ENCODE data around the gene LY86.

Gene LY86

DNA sequence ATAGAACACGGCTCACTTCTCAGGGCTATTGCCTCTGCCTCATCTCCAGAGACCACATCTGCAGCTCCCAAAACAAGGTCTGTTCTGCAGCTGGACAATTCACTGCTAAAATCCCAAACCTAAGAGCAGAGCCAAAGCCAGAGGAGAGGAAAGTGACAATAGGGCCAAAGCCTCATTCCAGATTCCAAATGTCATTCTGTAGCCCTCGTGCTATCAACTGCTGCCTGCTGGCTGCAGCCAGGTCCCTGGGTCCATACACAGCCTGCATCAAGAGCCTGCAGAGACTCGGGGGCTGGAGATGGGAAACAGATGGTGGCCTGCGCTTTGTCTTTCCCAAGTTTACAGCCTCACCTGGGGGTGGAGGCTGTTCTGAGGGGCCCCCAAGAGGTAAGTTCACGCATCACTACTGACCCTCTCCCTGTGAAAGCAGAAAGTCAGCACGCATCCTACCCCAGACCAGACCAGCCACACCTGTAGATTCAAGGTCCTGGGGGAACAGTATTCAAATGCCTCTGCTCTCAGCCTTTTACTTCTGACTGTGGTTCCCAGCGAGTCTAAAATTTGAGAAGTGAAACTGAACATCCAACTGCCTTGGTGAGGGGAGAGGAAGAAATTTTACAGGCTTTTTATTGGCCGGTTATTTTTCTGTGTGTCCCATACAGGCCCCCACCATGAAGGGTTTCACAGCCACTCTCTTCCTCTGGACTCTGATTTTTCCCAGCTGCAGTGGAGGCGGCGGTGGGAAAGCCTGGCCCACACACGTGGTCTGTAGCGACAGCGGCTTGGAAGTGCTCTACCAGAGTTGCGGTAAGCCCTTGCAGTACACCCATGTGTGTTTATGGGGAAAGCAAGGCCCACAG is at the start of gene LY86:
TSS of gene LY86 (plus strand) at position 657 of the 860 bp plus-strand sequence. CDS start at position 672, 15 bp downstream.
- DNase-seq: no peak

DNA sequence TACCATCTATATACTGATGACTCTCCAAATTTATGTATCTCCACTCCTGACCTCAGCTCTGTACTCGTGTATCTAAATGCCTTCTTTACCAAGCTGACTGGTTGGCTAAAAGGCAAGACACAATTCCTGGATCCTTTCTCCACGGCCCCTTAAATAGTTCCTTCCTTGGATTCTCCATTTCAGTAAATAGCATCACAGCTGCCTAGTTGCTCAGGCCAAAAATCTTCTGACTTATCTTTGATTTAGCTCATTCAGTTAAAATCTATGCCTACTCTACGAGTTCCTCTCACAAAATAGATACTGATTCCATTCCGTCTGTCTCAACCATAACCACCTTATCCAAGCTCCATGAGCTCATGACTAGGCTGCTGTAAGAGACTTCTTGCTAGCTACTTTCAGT is 49.5 kb upstream of the LY86 start:
- DNase-seq: no peak

DNA sequence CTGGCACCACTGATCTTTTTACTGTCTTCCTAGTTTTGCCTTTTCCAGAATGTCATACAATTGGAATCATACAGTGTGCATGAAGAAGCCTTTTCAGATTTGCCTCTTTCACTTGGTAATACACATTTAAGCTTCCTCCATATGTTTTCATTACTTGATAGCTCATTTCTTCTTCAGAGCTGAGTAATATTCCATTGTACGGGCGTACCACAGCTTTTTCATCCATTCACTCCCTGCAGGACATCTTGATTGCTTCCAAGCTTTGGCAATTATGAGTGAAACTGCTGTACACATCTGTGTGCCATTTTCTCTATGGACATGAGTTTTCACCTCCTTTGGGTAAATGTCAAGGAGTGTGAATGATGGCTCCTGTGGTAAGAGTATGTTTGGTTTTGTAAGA is 46.2 kb upstream of the LY86 start:
- no peak for DNase-seq

DNA sequence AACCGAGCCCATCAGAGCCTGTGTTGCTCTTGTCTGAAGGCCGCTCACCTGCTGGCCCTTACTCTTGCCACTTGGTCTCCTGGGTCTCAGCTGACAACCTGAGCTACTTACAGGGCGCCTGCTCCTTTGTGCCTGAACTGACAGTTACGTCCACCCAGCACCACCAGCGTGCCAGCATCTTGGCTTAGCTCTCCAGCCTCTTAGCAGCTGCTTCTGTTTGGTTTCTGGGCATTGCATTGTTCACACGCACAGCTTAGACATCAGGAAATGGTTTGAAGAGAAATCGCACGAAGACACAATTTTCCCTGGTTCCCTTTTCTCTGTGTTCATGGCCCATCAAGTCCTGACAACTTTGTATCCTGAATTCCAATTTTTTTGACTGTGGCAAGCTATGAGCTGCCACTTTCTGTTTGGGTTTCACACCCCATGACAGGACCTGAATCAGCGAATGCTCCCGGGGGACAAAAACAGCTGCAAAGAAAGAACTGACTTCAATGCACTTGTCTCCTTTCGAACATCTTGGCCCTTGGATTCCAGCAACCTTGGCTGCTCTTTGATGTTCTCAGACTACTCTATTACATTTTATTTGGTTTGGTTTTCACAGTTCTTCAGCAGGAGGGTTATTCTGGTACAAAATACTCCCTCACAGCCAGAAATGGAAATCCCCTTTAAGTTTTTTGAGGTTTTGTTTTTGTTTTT is 45.2 kb upstream of the LY86 start:
- DNase-seq: no peak

DNA sequence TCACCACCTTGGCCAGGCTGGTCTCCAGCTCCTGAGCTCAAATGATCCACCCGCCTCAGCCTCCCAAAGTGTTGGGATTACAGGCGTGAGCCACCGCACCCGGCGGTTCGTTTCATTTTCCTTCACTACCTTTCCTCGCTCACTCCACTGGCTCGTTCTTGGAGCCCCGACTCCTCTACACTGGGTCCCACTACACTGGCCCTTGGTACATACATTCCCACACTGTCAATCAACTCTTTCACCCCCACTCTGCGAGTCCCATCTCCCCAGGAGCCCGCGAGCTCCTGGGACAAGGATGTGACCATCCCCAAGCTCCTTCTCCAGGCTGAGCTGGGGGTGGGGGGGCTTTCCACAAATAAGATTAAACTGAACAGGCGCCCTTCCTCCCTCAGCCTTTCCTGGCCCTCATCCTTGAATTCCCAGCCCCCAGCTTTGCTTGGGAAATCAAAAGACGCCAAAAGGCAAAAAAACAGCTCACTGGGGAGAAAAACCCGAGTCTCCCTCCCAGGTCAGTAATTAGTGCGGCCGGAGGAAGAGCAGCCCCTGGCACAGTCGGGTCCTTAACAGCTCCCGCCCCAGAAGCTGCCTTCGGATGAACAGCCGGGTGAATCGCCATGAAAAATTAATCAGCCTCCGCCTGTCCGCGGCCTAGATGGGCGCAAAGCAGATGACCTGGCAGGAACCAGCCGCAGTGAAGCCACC is 42.8 kb upstream of the LY86 start:
- no peak for DNase-seq

DNA sequence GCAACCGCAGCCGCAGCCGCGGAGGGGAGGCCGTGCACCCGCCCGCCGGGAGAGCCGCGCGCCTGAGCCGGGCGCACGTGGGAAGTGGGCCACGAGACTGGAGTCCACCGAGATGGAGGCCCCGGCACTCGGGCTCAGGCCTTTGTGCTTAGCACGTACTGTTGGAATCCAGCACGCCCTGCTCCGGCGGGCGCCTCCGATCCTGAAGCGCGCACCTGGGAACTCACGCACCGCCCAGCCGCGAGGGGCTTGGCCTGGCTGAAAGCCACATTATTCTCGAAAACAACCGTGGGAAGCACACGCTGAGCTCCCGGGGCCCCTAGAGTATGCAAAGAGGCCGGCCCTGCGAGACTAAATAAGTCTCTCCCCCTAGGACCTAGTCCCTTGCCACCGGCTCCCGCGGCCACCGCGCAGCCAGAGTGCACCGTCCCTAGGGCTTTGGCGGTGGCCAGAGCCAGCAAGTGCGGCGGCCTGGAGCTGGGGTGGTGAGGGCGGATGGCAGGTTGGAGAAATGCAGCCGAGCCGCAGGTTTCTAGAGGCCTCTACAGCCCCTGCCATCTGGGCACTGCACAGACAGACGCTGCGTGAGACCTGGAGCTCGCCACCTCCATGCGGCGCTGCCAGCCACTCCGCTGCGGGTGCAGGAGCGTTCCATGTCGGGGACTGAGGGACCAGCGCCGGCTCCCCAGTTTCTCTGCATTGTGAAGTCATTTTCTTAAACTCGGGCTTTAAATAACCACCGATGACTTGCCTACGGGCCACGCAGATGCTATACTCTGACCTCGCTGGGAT is 42.0 kb upstream of the LY86 start:
- DNase-seq: peak; percentile 7

DNA sequence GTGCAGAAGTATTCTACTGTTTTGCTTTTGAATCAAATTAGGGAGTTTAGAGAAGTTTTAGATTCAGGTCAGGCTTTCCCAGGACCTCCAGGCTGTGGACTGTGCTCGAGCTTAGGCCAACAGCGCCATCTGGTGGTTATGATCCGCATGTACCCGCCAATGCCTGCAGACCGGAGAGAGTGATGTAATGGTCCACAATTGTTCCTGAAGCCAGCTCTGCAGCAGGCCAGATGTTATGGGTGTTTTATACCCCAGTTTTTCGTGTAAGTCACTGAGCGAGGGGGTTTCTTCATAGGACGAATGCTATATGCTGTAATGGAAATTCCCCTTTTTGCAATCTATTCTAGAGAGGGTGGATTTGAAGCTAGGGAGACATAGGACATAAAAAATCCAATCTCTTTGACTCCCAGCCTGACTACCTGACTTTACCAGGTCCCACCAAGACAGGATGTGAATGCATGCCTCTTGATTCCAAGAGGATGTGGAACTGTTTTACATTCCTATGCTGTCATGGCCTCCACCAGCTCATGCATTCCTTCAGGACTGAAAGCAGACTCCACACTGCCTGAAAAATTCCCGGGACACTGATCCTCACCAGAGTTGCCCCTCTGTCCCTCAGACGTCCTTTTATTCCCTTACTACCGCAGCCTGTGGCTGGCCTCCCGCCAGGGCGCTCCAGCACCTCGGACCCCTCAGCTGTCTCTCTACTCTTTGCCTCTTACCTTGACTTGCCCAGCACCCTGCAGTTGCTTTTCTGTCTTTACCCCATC is 41.2 kb upstream of the LY86 start:
- DNase-seq: peak; percentile 87

DNA sequence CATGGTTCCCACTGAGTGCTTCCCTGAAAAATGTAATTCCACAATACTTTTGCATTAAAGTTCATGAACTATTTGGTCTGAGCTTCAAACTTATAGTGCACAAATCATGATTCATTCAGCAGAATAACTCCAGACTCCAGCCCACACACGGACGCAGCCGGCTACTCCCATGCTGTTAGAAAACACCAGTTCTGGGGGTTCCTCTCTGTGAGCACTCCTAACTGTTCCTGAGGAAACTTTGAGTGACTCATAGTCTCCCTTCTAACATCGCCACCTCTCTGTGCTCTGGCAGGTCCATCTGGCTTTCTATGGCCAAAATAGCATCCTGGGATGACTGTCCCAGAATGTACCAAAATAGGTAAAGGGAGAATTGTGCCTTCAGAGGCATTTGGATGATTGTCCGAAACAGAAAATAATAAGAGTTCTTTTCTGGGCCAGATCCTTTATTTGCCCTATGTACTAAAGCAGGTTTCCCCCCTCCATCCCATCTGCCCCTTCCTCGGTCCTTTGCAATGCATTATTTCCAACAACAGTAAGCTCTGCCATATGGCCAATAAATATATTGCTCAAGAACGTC is 32.3 kb upstream of the LY86 start:
- no peak for DNase-seq

DNA sequence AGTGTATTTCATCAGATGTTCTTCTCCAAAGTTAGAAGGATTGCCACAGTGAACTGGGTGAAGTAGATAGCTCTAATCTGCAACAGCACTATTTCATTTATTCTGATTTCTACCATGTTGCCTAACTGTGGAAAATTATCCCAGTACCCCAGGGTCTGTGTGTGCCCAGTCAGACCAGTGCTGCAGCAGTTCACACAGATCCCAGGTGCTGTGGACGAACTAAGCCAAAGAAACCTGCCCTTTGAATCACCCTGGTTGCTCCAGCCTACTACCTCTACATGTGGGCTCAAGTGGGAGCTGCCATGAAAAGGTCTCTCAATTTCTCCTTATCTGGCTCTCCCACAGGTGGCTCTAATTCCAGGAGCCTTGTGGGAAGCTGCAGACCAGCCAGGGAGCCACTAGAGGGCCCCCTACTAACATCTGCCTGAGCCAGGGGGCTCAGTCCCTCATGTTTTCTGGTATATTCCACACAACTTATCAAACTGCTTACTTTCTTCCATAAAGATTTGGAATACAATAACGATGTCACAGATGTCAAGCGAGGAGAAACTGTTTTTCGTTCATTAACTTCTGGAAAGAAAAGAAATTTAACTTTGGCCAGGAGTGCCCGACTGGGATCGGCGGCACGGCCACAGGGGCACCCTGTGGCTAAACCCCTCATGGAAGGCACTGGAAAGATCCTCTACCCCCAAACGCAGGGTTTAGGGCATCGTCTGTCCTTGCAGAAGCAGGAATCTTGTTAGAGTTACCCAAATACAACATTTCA is 31.6 kb upstream of the LY86 start:
- peak; percentile 36 for DNase-seq

DNA sequence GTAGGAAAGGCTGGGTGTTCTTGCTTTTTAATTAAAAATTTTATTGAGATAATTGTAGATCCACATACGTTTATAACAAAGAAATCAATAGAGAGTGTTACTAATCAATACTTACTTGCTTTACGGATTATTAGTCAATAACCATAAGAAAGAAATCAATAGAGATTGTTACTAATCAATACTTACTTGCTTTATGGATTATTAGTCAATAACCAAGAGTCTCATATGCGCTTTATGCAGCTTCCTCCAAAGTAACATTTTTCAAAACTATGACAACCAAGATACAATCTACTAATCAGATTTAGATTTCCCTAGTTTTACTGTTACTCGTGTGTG is 31.0 kb upstream of the LY86 start:
- DNase-seq: no peak

DNA sequence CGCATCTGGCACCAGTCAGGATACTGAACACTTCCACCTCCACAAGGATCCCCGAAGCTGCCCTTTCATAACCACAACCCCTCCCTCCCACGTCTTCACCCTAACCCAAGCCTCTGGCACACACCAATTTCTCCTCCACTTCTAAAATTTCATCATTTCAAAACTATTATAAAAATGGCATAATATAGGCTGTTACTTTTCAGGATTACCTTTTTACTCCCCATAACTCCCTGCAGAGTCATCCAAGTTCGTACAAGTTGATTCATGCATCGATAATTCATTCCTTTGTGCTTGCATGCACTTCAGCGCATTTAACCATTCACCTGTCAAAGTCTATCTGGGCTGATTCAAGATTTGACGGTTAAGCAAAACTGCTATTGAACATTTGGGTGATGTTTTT is 30.6 kb upstream of the LY86 start:
- no peak for DNase-seq

DNA sequence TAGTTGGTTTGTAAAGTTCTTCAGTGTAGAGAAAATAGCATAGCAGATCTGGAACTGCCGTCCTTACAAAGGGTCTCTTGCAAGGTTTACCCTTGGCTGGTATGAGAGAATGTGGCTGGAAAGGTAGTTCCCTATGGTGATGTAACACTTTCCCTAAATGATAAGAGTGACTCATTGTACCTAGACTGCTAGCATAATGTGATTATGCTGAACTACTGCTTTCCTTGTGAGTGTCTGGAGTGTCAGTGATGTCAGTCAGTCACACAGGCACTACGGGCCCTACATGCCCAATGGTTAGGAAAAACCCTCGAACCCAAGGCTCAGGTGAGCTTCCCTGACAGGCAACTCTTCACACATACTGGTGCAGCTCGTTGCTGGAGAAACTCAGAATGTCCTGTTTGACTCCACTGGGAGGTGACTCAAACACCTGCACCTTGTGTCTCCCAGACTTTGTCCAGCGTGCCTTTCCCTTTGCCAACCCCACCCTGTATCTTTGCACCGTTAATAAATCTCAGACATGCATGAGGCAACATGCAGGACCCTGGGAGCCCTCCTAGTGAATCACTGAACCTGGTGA is 28.4 kb upstream of the LY86 start:
- DNase-seq: no peak

DNA sequence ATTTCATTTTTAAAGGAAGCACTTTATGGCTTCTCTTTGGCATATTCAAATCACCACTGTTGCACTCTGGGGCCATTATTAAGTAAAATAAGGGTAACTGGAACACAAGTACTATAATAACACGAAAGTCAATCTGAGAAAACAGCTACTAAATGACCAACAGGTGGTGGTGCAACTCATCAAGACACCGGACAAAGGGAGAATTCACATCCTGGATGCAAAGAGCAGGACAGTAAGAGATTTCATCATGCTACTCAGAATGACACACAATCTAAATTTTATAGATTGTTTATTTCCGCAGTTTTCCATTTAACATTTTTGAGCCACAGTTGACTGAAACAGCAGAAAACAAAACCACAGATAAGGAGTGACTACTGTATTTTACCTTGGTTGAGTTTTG is 27.6 kb upstream of the LY86 start:
- no peak for DNase-seq

DNA sequence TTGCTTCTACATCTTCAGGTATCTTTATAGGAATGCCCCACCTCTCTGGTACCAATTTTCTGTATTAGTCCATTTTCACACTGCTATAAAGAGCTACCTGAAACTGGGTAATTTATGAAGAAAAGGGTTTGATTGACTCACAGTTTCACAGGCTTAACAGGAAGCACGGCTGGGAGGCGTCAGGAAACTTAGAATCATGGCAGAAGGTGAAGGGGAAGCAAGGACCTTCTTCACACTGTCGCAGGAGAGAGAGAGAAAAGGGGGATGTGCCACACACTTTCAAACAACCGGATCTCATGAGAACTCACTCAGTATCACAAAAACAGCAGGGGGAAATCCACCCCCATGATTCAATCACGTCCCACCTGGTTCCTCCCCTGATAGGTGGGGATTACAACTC is 24.4 kb upstream of the LY86 start:
- no peak for DNase-seq

DNA sequence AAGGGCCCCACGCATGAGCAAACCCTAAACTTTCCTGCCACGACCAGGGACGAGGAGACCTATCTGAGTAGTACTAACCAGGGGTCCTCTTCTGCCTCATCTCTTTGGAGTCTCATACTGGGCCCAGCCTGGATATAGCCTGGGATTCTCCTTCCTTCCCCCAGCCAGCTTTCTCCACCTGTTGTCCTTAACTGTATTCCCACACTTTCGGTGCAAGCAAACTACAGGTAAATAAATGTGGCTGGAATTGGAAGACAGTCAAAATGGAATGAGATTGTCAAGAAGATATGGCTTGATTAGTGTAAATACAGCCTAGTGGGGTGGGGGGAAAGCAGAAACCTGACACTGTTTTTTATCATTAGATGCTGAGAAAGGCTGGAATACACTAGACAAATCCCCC is 23.5 kb upstream of the LY86 start:
- DNase-seq: no peak

DNA sequence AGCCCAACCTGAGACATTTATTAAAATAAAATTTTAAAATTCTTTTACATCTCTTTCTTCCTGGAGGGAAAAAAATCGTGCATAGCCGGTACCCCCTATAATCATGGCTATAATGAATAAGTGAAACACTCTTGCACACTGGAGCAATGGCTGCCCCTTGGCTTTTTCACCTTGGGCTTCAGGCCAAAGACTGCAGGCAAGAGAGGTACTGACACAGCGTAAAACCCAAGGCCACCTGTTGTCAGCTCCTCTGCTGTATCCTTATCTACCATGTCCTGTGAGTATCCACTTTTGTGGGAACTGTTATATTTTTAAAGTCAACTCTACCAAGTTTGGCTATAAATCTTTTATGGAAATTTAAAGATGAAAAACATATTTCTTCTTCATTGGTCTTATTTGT is 23.0 kb upstream of the LY86 start:
- DNase-seq: no peak

DNA sequence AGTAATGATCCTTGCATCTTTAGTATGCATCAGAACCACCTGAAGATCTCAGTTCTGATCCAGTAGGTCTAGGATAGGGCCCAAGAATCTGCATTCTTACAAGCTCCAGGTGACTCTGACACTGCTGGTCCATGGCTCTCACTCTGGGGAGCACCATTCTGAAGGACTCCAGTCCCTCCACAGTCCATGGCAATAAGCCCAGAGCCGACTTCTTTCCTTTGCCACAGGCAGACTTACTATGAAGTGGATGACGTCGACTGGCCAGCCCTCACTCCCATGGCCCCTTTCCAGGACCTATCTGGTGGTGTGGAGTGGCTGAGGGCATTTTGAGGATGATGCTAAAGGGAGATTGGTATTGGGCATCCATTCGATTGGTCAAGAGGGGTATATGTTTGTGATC is 21.8 kb upstream of the LY86 start:
- no peak for DNase-seq

DNA sequence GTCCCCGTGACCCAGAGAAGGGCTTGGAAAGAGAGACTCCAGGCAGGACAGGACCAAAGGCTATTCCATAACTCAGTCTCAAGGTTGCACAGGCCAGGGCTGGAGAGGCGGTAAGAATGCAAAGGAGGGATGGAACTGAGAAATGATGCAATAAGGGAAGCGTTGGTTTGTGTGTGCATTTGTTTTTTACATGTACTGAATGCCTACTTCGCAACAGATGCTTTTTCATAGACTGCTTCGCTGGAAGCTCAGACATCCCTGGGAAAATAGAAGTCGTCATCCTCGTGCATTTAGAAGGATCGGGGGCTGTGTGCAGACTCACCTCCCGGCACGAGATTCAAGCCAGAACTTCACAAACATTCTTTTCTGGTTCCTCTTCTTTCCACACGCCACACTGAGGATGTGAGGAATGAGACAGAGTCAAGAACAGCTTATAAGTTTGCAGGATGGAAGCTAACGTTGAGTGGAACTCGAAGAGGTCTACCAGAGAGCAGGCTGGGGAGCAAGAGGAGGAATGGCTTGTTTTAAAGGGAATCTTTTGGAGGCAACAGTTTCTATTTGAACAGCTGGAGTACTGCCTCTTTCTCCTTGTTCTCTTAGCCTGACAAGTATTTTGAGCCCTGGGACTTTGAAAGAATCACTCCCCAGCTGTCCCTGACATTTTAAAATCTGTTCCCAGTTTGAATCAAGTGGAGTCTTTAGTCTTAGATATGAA is 19.3 kb upstream of the LY86 start:
- DNase-seq: no peak

DNA sequence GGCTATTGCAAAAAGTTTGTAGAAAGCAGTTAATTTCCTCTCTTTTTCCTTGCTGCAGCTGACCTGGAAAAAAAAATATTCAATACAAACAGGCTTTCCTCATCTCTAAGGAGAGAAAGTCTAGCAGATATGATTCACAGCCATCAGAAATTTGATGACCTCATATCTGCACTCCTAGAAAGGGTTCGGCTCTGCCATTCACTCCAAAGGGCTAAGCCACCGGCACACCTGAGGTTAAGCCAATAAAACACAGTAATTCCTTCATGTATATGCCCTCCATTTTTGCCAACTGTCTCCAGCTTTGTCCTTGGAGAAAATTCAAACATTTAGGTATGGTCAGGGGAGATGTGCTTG is 18.7 kb upstream of the LY86 start:
- DNase-seq: no peak
